Effector memory CD4-positive, alpha-beta T cell (primary cell): Measurements from ENCODE around the gene FBRSL1.
"Not testable (repeated sequence)": the region's sequence is repeated elsewhere in the genome, so short reads cannot be mapped to it uniquely, and the experiment has no call there.

Experiments
- DNase-seq, 3 donors: peaks; one replicate each; pipeline ENCODE4 v3.0.0-alpha.2; 2020
- H3K27ac ChIP-seq: 2 replicates; pipeline ENCODE4 v1.7.0; 2013; ENCODE audit warnings: mild to moderate bottlenecking, low read length, moderate library complexity; ENCODE audit not compliant: insufficient read depth, poor library complexity, severe bottlenecking
- H3K27me3 ChIP-seq: replicated peaks from 2 replicates; pipeline ENCODE4 v1.7.0; 2013; ENCODE audit warnings: mild to moderate bottlenecking, low read length; ENCODE audit not compliant: insufficient read depth, control insufficient read depth, poor library complexity, severe bottlenecking
- H3K36me3 ChIP-seq: 2 replicates; pipeline ENCODE4 v1.7.0; 2013; ENCODE audit warnings: mild to moderate bottlenecking, low read length, moderate library complexity; ENCODE audit not compliant: control insufficient read depth, insufficient read depth
- H3K4me1 ChIP-seq: 2 replicates; pipeline ENCODE4 v1.7.0; 2013; ENCODE audit warnings: low read length, mild to moderate bottlenecking; ENCODE audit not compliant: control insufficient read depth, insufficient read depth, poor library complexity, severe bottlenecking
- H3K4me3 ChIP-seq: 2 replicates; pipeline ENCODE4 v1.7.0; 2013; ENCODE audit warnings: low read length, low read depth, mild to moderate bottlenecking; ENCODE audit not compliant: insufficient read depth, poor library complexity, severe bottlenecking
- H3K9me3 ChIP-seq: 2 replicates; pipeline ENCODE4 v1.7.0; 2013; ENCODE audit warnings: mild to moderate bottlenecking, low read length, moderate library complexity; ENCODE audit not compliant: control insufficient read depth

Gene FBRSL1

GRCh38 chr12:132462788-132463187, 27.2 kb upstream of the FBRSL1 start:
- Histone ChIP-seq H3K27ac (no peak overlapping the region), H3K36me3 (no peaks in the 10 kb centered on the region), H3K4me3 (no peak overlapping the region), H3K4me1 (peaks cover 7% of the 10 kb centered on the region), H3K9me3 (no peaks in the 10 kb centered on the region), H3K27me3 (no peaks in the 10 kb centered on the region)
- DNase-seq = no peak

- not testable (repeated sequence) for H3K36me3 ChIP-seq, H3K9me3 ChIP-seq, H3K27me3 ChIP-seq, H3K27ac ChIP-seq, H3K4me1 ChIP-seq, DNase-seq, H3K4me3 ChIP-seq
These were observed 26.5 kb upstream of the FBRSL1 start for GRCh38 chr12:132463284-132463924.

GRCh38 chr12:132464304-132464703, 25.6 kb upstream of the FBRSL1 start:
- H3K4me1 ChIP-seq = peaks cover 10% of the 10 kb centered on the region
- DNase-seq, H3K4me3 ChIP-seq, H3K36me3 ChIP-seq, H3K9me3 ChIP-seq, H3K27me3 ChIP-seq, H3K27ac ChIP-seq: not testable (repeated sequence)

GRCh38 chr12:132464820-132465219, 25.1 kb upstream of the FBRSL1 start:
- Histone ChIP-seq H3K27ac (no peak overlapping the region), H3K9me3 (no peaks in the 10 kb centered on the region), H3K36me3 (no peaks in the 10 kb centered on the region), H3K27me3 (no peaks in the 10 kb centered on the region), H3K4me3 (no peak overlapping the region), H3K4me1 (peaks cover 15% of the 10 kb centered on the region)
- DNase-seq = no peak

- no peak for DNase-seq
- Histone ChIP-seq H3K27me3 (no peaks in the 10 kb centered on the region), H3K27ac (no peak overlapping the region), H3K36me3 (no peaks in the 10 kb centered on the region), H3K4me1 (peaks cover 15% of the 10 kb centered on the region), H3K4me3 (no peak overlapping the region), H3K9me3 (no peaks in the 10 kb centered on the region)
These were observed 24.4 kb upstream of the FBRSL1 start for GRCh38 chr12:132465269-132466190.

- Histone ChIP-seq H3K4me1 (peaks cover 15% of the 10 kb centered on the region), H3K4me3 (no peak overlapping the region), H3K27ac (no peak overlapping the region), H3K36me3 (no peaks in the 10 kb centered on the region), H3K9me3 (no peaks in the 10 kb centered on the region), H3K27me3 (no peaks in the 10 kb centered on the region)
- DNase-seq = no peak
These were observed 23.4 kb upstream of the FBRSL1 start for GRCh38 chr12:132466241-132467201.

- no peak for DNase-seq
- Histone ChIP-seq H3K27ac (no peak overlapping the region), H3K27me3 (no peaks in the 10 kb centered on the region), H3K4me1 (peaks cover 14% of the 10 kb centered on the region), H3K9me3 (no peaks in the 10 kb centered on the region), H3K4me3 (no peak overlapping the region), H3K36me3 (no peaks in the 10 kb centered on the region)
These were observed 22.4 kb upstream of the FBRSL1 start for GRCh38 chr12:132467511-132467910.

- DNase-seq = no peak
- no peak overlapping the region for H3K27ac ChIP-seq
- H3K4me1 ChIP-seq = peaks cover 8% of the 10 kb centered on the region
- no peaks in the 10 kb centered on the region for H3K36me3 ChIP-seq
- H3K4me3 ChIP-seq = no peak overlapping the region
- H3K9me3 ChIP-seq = no peaks in the 10 kb centered on the region
- no peaks in the 10 kb centered on the region for H3K27me3 ChIP-seq
These were observed 20.5 kb upstream of the FBRSL1 start for GRCh38 chr12:132469423-132469822.

- H3K27ac ChIP-seq = no peak overlapping the region
- no peaks in the 10 kb centered on the region for H3K36me3 ChIP-seq
- H3K4me1 ChIP-seq = peaks cover 8% of the 10 kb centered on the region
- H3K27me3 ChIP-seq = no peaks in the 10 kb centered on the region
- no peak for DNase-seq
- no peaks in the 10 kb centered on the region for H3K9me3 ChIP-seq
- H3K4me3 ChIP-seq = no peak overlapping the region
These were observed 19.6 kb upstream of the FBRSL1 start for GRCh38 chr12:132470397-132470796.
